Measurements from ENCODE around the gene TACR2.

- TF ChIP-seq, protein P1, sequence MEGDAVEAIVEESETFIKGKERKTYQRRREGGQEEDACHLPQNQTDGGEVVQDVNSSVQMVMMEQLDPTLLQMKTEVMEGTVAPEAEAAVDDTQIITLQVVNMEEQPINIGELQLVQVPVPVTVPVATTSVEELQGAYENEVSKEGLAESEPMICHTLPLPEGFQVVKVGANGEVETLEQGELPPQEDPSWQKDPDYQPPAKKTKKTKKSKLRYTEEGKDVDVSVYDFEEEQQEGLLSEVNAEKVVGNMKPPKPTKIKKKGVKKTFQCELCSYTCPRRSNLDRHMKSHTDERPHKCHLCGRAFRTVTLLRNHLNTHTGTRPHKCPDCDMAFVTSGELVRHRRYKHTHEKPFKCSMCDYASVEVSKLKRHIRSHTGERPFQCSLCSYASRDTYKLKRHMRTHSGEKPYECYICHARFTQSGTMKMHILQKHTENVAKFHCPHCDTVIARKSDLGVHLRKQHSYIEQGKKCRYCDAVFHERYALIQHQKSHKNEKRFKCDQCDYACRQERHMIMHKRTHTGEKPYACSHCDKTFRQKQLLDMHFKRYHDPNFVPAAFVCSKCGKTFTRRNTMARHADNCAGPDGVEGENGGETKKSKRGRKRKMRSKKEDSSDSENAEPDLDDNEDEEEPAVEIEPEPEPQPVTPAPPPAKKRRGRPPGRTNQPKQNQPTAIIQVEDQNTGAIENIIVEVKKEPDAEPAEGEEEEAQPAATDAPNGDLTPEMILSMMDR (conservative IDR thresholded peaks at IDR 0.05 in 1 of 2, IDR thresholded peaks at IDR 0.05 in 1 of 2; ENCODE audit: extremely low read depth in 1 of 2, insufficient read depth in 1 of 2, low read depth in 1 of 2, low read length in 2 of 2), result no peak
- TF ChIP-seq EZH2 (IDR thresholded peaks at IDR 0.05; ENCODE audit: borderline replicate concordance, low read length), result no peak
Measured at GRCh38 chr10:69425511-69426298, 9.0 kb upstream of the TACR2 start.

All from mammary epithelial cell (primary cell).